ENCODE data around the gene PUSL1.

Gene PUSL1

DNA sequence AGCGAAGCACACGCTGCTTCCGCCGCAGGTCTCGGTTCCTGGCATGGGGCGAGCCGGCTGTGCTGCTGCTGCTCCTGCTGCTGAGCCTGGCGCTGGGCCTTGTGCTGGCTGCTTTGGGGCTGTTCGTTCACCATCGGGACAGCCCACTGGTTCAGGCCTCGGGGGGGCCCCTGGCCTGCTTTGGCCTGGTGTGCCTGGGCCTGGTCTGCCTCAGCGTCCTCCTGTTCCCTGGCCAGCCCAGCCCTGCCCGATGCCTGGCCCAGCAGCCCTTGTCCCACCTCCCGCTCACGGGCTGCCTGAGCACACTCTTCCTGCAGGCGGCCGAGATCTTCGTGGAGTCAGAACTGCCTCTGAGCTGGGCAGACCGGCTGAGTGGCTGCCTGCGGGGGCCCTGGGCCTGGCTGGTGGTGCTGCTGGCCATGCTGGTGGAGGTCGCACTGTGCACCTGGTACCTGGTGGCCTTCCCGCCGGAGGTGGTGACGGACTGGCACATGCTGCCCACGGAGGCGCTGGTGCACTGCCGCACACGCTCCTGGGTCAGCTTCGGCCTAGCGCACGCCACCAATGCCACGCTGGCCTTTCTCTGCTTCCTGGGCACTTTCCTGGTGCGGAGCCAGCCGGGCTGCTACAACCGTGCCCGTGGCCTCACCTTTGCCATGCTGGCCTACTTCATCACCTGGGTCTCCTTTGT is 25.3 kb downstream of the PUSL1 start:
- Histone ChIP-seq H3K4me3 (no peak overlapping the region), H3K36me3 (ENCODE audit: insufficient read depth, low read length) (peaks cover 3% of the 10 kb centered on the region; the same call in 1 of the 2 replicates)

DNA sequence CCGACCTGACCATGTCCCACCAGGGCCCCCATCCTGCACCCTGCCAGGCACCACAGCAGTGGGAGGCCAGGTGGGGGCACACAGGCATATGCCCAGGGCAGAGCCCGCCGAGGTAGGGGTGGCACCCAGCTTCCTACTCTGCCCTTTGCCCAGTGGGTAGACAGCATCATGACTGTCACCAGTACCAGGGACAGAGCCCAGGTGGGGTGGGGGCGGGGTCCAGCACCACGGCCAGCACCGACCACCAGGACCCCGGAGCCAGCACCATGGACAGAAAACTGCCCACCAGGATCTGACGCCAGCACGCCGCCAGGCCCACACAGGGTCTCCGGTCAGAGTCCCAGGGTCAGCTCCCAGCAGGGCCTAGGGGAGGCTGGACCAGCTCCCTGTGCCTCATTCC is 26.4 kb downstream of the PUSL1 start:
- no peak for TF ChIP-seq POLR2AphosphoS5 (IDR thresholded peaks at IDR 0.05; ENCODE audit: borderline replicate concordance, low read depth, low read length)
- no peak for TF ChIP-seq FOXP2 (optimal IDR thresholded peaks at IDR 0.05; ENCODE audit: control extremely low read depth, extremely low read length, insufficient read depth)
- no peak for TF ChIP-seq EZH2 (IDR thresholded peaks at IDR 0.05)
- no peak overlapping the region for H3K27ac ChIP-seq
- H3K9ac ChIP-seq (ENCODE audit: insufficient read length): no peak overlapping the region
- no peak overlapping the region for H3K4me3 ChIP-seq
- DNase-seq (ENCODE audit: low read depth, low spot score): no peak
- no peaks in the 10 kb centered on the region for H3K9me3 ChIP-seq (ENCODE audit: low read depth, low read length)
- peaks cover 3% of the 10 kb centered on the region; the same call in 1 of the 2 replicates for H3K36me3 ChIP-seq (ENCODE audit: insufficient read depth, low read length)

More for the DNA sequence above, 25.3 kb downstream of the PUSL1 start:
- Histone ChIP-seq H3K27ac (no peak overlapping the region), H3K9ac (ENCODE audit: insufficient read length) (no peak overlapping the region), H3K9me3 (ENCODE audit: low read depth, low read length) (no peaks in the 10 kb centered on the region)
- TF ChIP-seq FOXP2 (optimal IDR thresholded peaks at IDR 0.05; ENCODE audit: control extremely low read depth, extremely low read length, insufficient read depth) (no peak), POLR2AphosphoS5 (IDR thresholded peaks at IDR 0.05; ENCODE audit: borderline replicate concordance, low read depth, low read length) (no peak; the same call in 1 of the 2 replicates), EZH2 (IDR thresholded peaks at IDR 0.05) (no peak)
- DNase-seq (ENCODE audit: low read depth, low spot score): no peak

DNA sequence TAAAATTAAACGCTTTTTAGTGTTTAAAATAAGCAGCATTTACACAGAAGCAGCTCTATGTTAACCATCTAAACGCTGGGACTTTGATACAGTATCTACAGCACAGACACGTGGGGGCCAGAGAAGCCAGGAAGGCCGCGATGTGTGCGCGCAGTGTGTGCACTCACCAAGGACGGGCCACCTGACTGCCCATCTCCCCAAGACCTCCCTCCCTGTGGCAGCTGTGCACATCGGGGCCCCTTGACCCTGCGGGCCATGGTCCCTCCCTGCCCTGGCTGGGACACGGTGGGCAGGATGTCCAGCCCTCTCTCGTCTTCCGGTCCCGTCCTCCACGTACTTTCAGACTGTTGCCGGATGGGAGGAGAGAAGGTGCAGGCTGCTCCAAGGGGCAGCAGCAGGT is 26.9 kb downstream of the PUSL1 start:
- TF ChIP-seq FOXP2 (optimal IDR thresholded peaks at IDR 0.05; ENCODE audit: control extremely low read depth, extremely low read length, insufficient read depth) (no peak), POLR2AphosphoS5 (IDR thresholded peaks at IDR 0.05; ENCODE audit: borderline replicate concordance, low read depth, low read length) (no peak), EZH2 (IDR thresholded peaks at IDR 0.05) (no peak)
- H3K27ac ChIP-seq: no peak overlapping the region
- H3K9me3 ChIP-seq (ENCODE audit: low read depth, low read length): no peaks in the 10 kb centered on the region
- H3K9ac ChIP-seq (ENCODE audit: insufficient read length): no peak overlapping the region
- no peak overlapping the region for H3K4me3 ChIP-seq
- peaks cover 3% of the 10 kb centered on the region; the same call in 1 of the 2 replicates for H3K36me3 ChIP-seq (ENCODE audit: insufficient read depth, low read length)
- DNase-seq (ENCODE audit: low read depth, low spot score): no peak

DNA sequence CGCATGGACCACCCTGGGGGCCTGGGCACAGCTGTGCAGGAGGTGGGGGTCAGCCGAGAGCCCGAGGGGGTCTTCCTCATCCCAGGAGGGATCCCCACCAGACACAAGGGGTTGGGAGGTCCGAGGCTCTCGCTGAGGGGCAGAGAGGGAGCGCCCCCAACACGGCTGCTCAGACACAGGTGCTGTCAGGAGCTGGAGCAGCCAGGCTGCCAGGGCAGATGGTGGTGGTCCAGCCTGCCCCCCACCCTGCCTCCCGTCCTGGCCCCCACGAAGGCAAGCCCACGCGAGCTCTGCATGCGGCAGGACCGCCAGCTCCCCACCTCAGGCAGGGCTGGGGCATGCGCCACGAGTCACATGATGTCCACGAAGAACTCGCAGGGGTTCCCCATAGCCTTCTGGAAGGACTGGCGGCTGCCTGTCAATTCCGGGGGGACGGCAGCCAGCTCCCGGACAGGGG is 27.4 kb downstream of the PUSL1 start:
- Histone ChIP-seq H3K9ac (ENCODE audit: insufficient read length) (no peak overlapping the region), H3K27ac (no peak overlapping the region), H3K4me3 (no peak overlapping the region), H3K36me3 (ENCODE audit: insufficient read depth, low read length) (peaks cover 3% of the 10 kb centered on the region; the same call in 1 of the 2 replicates), H3K9me3 (ENCODE audit: low read depth, low read length) (no peaks in the 10 kb centered on the region)
- no peak for DNase-seq (ENCODE audit: low read depth, low spot score)
- TF ChIP-seq FOXP2 (optimal IDR thresholded peaks at IDR 0.05; ENCODE audit: control extremely low read depth, extremely low read length, insufficient read depth): no peak
- 0 out of 2 replicates have a peak, but pooled peaks have one; percentile 6 for TF ChIP-seq POLR2AphosphoS5 (IDR thresholded peaks at IDR 0.05; ENCODE audit: borderline replicate concordance, low read depth, low read length)

DNA sequence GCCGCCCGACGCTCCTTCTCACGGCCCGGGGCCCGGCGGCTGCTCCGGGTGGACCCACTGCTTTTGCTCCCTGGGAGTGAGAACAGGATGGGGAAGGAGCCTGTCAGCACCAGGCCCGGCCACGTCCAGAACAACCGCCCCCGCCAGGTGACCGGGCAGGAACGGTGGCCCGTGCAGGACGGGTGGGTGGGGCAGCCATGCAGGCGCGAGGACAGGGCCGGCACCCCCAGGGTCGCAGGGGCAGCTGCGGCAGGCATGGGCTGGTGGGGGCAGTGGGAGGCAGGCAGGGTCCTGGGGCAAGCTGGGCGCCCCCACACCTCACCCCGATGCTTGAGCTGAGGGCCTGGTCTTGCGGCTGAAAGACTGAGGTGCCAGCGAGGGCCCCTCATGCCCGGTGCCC is 28.0 kb downstream of the PUSL1 start:
- no peak overlapping the region for H3K4me3 ChIP-seq
- TF ChIP-seq FOXP2 (optimal IDR thresholded peaks at IDR 0.05; ENCODE audit: control extremely low read depth, extremely low read length, insufficient read depth) (no peak), POLR2AphosphoS5 (IDR thresholded peaks at IDR 0.05; ENCODE audit: borderline replicate concordance, low read depth, low read length) (no peak), EZH2 (IDR thresholded peaks at IDR 0.05) (no peak)
- DNase-seq (ENCODE audit: low read depth, low spot score): no peak
- H3K9me3 ChIP-seq (ENCODE audit: low read depth, low read length): no peaks in the 10 kb centered on the region
- H3K27ac ChIP-seq: no peak overlapping the region
- no peak overlapping the region for H3K9ac ChIP-seq (ENCODE audit: insufficient read length)
- H3K36me3 ChIP-seq (ENCODE audit: insufficient read depth, low read length): peaks cover 3% of the 10 kb centered on the region; the same call in 1 of the 2 replicates

DNA sequence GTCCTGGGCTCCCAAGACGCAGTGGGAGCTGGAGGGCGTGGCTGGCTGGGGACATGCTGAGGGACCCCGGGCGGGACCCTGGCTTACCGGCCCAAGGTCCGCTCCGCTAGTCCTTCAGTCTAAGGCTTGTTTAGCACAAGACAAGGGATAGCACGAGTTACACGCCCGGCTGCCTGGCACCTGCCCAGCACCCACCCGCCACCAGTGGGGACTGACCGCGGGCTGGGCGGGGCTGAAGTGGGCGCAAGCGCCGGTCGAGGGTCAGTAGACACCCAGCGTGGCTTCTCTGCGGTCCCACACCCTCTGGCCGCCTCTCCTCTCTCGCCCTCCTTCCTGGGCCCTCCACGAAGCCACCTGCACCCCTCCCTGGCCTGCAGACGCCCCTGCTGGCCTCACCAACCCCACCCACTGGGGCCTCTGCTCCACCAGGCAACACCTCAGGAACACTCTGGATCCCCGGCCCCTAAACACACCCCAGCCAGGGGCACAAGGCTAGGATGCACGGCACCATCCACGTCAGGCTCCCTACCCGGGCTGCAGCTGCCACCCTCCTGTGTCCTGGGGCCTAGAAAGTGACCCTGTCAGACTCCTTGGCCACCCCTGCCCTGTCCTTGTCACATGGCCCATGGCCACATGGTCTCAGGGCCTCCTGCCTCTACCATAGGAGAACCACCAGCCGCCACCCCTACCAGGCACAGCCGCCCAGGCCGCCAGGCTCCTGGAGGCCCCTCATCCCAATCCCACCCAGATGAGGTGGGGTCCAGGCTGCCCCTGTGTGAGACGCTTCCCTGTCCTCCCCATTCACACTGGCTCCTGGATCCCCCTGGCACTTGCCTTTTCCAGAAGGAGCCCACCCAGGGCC is 28.8 kb downstream of the PUSL1 start:
- H3K36me3 ChIP-seq (ENCODE audit: insufficient read depth, low read length): peaks cover 3% of the 10 kb centered on the region; the same call in 1 of the 2 replicates
- H3K9me3 ChIP-seq (ENCODE audit: low read depth, low read length): no peaks in the 10 kb centered on the region
- no peak for TF ChIP-seq FOXP2 (optimal IDR thresholded peaks at IDR 0.05; ENCODE audit: control extremely low read depth, extremely low read length, insufficient read depth)
- TF ChIP-seq POLR2AphosphoS5 (IDR thresholded peaks at IDR 0.05; ENCODE audit: borderline replicate concordance, low read depth, low read length): no peak
- no peak overlapping the region for H3K27ac ChIP-seq
- DNase-seq (ENCODE audit: low read depth, low spot score): no peak
- no peak overlapping the region for H3K4me3 ChIP-seq
- no peak overlapping the region for H3K9ac ChIP-seq (ENCODE audit: insufficient read length)

DNA sequence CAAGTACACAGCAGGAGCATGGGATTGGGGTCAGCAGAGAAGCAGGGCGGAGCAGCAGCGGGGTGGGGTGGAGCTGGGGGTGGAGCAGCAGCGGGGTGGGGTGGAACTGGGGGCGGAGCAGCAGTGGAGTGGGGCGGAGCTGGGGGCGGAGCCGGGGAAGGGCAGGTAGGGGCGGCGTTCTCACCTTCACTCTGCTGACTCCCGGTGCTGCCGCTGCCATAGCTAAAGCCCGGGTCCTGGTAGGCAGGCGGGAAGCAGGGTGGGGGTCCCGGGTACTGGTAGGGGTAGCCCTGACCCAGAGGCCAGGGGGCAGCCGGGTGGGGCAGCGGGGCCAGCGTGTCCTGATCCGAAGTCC is 29.4 kb downstream of the PUSL1 start:
- H3K4me3 ChIP-seq: no peak overlapping the region
- no peak overlapping the region for H3K27ac ChIP-seq
- H3K36me3 ChIP-seq (ENCODE audit: insufficient read depth, low read length): peaks cover 3% of the 10 kb centered on the region; the same call in 1 of the 2 replicates

DNA sequence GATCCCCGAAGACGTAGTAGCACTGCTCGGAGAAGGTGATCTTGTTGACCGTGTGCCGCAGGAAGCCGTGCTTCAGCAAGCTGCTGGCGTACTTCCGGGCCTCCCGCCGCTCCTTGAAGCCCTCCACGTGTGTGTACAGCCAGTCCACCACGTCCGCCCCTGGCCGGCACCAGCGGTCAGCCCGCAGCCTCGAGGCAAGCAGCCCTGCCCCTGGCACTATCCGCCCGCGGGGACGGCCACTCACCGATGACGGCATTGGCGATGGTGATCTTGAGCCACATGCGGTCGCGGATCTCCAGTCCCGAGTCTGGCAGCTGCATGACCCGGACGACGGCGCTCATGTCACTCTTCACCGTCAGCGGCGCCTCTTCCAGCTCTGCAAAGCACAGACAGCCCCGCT is 29.9 kb downstream of the PUSL1 start:
- peaks cover 3% of the 10 kb centered on the region; the same call in 1 of the 2 replicates for H3K36me3 ChIP-seq (ENCODE audit: insufficient read depth, low read length)
- H3K4me3 ChIP-seq: no peak overlapping the region
- no peak overlapping the region for H3K27ac ChIP-seq
- H3K9ac ChIP-seq (ENCODE audit: insufficient read length): no peak overlapping the region
- DNase-seq (ENCODE audit: low read depth, low spot score): no peak
- H3K9me3 ChIP-seq (ENCODE audit: low read depth, low read length): no peaks in the 10 kb centered on the region
- no peak for TF ChIP-seq POLR2AphosphoS5 (IDR thresholded peaks at IDR 0.05; ENCODE audit: borderline replicate concordance, low read depth, low read length)
- TF ChIP-seq FOXP2 (optimal IDR thresholded peaks at IDR 0.05; ENCODE audit: control extremely low read depth, extremely low read length, insufficient read depth): no peak
- no peak for TF ChIP-seq EZH2 (IDR thresholded peaks at IDR 0.05)

More for the DNA sequence above, 29.4 kb downstream of the PUSL1 start:
- no peak overlapping the region for H3K9ac ChIP-seq (ENCODE audit: insufficient read length)
- H3K9me3 ChIP-seq (ENCODE audit: low read depth, low read length): no peaks in the 10 kb centered on the region
- TF ChIP-seq FOXP2 (optimal IDR thresholded peaks at IDR 0.05; ENCODE audit: control extremely low read depth, extremely low read length, insufficient read depth) (no peak), POLR2AphosphoS5 (IDR thresholded peaks at IDR 0.05; ENCODE audit: borderline replicate concordance, low read depth, low read length) (no peak), EZH2 (IDR thresholded peaks at IDR 0.05) (no peak)
- DNase-seq (ENCODE audit: low read depth, low spot score): no peak
